GM12878 (cell line): Measurements from ENCODE around the gene GFM1. TPM values are rescaled to one million over a fixed set of nuclear protein-coding genes. Genes with fewer than 3 reads are reported as not detected.

Experiments used
- ATAC-seq: fragments of 200-7000 bp; cut with Tn5 transposase; 3 replicates; pipeline ENCODE4 v1.9.1; 2020; ENCODE audit warnings: mild to moderate bottlenecking, moderate library complexity
- BruUV-seq: library from RNA; stranded (reverse); fragments of 400-500 nt; replicated peaks from 2 replicates; lab custom pipeline; 2021; lab: Mats Ljungman, UMichigan
- CTCF ChIA-PET: fragments of 300-600 bp; sonication (Branson Sonifier 250); formaldehyde crosslinking; extraction: SDS; loops from one replicate; lab custom pipeline; 2021; ENCODE audit warnings: inconsistent platforms; lab: Yijun Ruan, JAX
- POLR2A ChIA-PET: fragments of 350-600 bp; formaldehyde crosslinking; extraction: SDS; loops from one replicate; lab custom pipeline; 2021; ENCODE audit warnings: inconsistent platforms; lab: Charles Lee
- RAD21 ChIA-PET: fragments of 300-600 bp; sonication (Branson Sonifier 250); formaldehyde crosslinking; loops from one replicate; lab custom pipeline; 2023; ENCODE audit warnings: antibody characterized with exemption; ENCODE audit not compliant: unreplicated experiment; lab: Charles Lee
- SMC1A ChIA-PET: fragments of 300-600 bp; sonication (Branson Sonifier 250); formaldehyde crosslinking; loops from one replicate; lab custom pipeline; 2023; ENCODE audit not compliant: unreplicated experiment, uncharacterized antibody; lab: Charles Lee
- DNase-seq: peaks from one replicate; pipeline ENCODE4 v3.0.0-alpha.2; 2011; ENCODE audit warnings: low read depth, low spot score
- FAIRE-seq: peaks from 3 replicates; lab custom pipeline; 2011; peaks lifted over from hg19 to GRCh38; lab: Jason Lieb, UNC
- H2AFZ ChIP-seq: 2 replicates; pipeline ENCODE4 v1.6.0; 2011; ENCODE audit warnings: low read depth, low read length, control low read depth; ENCODE audit not compliant: control insufficient read depth
- H3K27ac ChIP-seq: 2 replicates; pipeline ENCODE4 v1.5.1; 2011; ENCODE audit warnings: control low read depth; ENCODE audit not compliant: control insufficient read depth, insufficient read depth
- H3K27me3 ChIP-seq, 2 experiments: replicated peaks in 1 of 2; 2 replicates each; pipeline versions ENCODE4 v1.6.0 to v1.6.1; 2011; ENCODE audit warnings: low read length in 1 of 2; ENCODE audit not compliant: control insufficient read depth in 2 of 2, insufficient read depth in 2 of 2
- H3K36me3 ChIP-seq, 2 experiments: 2 replicates each; pipeline ENCODE4 v1.5.1; 2011; ENCODE audit warnings: low read length in 1 of 2; ENCODE audit not compliant: control insufficient read depth in 2 of 2, insufficient read depth in 2 of 2
- H3K4me1 ChIP-seq: 2 replicates; pipeline ENCODE4 v1.6.1; 2011; ENCODE audit warnings: mild to moderate bottlenecking, low read length, moderate library complexity, mixed read lengths; ENCODE audit not compliant: control insufficient read depth, insufficient read depth
- H3K4me2 ChIP-seq: 2 replicates; pipeline ENCODE4 v1.6.0; 2011; ENCODE audit warnings: control low read depth; ENCODE audit not compliant: control insufficient read depth, insufficient read depth
- H3K4me3 ChIP-seq: fragments of 200-600 bp; sonication (generic); 2 replicates; pipeline ENCODE4 v1.5.1; 2016
- H3K79me2 ChIP-seq: 2 replicates; pipeline ENCODE4 v1.6.0; 2011; ENCODE audit warnings: low read length; ENCODE audit not compliant: control insufficient read depth, insufficient read depth
- H3K9ac ChIP-seq: 2 replicates; pipeline ENCODE4 v1.8.0; 2011; ENCODE audit warnings: low read length, control low read depth, mixed read lengths; ENCODE audit not compliant: control insufficient read depth, insufficient read depth
- H3K9me3 ChIP-seq: replicated peaks from 3 replicates; pipeline ENCODE4 v1.5.1; 2011; ENCODE audit warnings: mild to moderate bottlenecking, low read length; ENCODE audit not compliant: control insufficient read depth, insufficient read depth
- H4K20me1 ChIP-seq: 2 replicates; pipeline ENCODE4 v1.6.0; 2011; ENCODE audit not compliant: control insufficient read depth, insufficient read depth
- CHD2 ChIP-seq: IDR thresholded peaks from 2 replicates; pipeline ENCODE4 v1.6.1; 2011; ENCODE audit warnings: low read depth, low read length, improper control_type of control experiment, borderline replicate concordance
- FOS ChIP-seq: IDR thresholded peaks from 3 replicates; pipeline ENCODE4 v1.6.1; 2011; ENCODE audit warnings: borderline replicate concordance; ENCODE audit not compliant: insufficient read length; ENCODE audit errors: extremely low read depth
- GATAD2B ChIP-seq: fragments of 450-650 bp; conservative IDR thresholded peaks from 2 replicates; pipeline ENCODE4 v1.6.1; 2017; ENCODE audit warnings: low read depth, mild to moderate bottlenecking, moderate library complexity
- LARP7 ChIP-seq: fragments of 450-650 bp; IDR thresholded peaks from 2 replicates; pipeline ENCODE4 v1.6.1; 2017; ENCODE audit warnings: mild to moderate bottlenecking
- MYC ChIP-seq: IDR thresholded peaks from 2 replicates; pipeline ENCODE4 v1.6.1; 2011; ENCODE audit warnings: mild to moderate bottlenecking, low read length, moderate library complexity, inconsistent platforms; ENCODE audit not compliant: insufficient read depth, insufficient replicate concordance, insufficient read length, severe bottlenecking
- RFX5 ChIP-seq: IDR thresholded peaks from 2 replicates; pipeline ENCODE4 v1.6.1; 2011; ENCODE audit warnings: low read depth, low read length, improper control_type of control experiment
- SPI1 ChIP-seq: IDR thresholded peaks from 2 replicates; pipeline ENCODE4 v1.6.1; 2011; ENCODE audit warnings: low read depth, mild to moderate bottlenecking, low read length, moderate library complexity, borderline replicate concordance; ENCODE audit not compliant: insufficient read depth
- TBL1XR1 ChIP-seq: IDR thresholded peaks from 2 replicates; pipeline ENCODE4 v1.6.1; 2012; ENCODE audit warnings: low read depth, low read length, improper control_type of control experiment
- YBX1 ChIP-seq: fragments of 450-650 bp; IDR thresholded peaks from 2 replicates; pipeline ENCODE4 v1.6.1; 2016; ENCODE audit warnings: antibody characterized with exemption
- WGBS: methylation state at CpG from one replicate; pipeline ENCODE4 v1.1.6; 2016; ENCODE audit warnings: low lambda C conversion rate; ENCODE audit not compliant: insufficient replicate concordance, insufficient coverage; ENCODE audit errors: missing lambda C conversion rate; 5-methylcytosine and 5-hydroxymethylcytosine counted together
- in situ Hi-C: fragments of 300-500 bp; cut with MboI; formaldehyde crosslinking; loops from 9 replicates; pipeline ENCODE4 v1.14.3; 2018; ENCODE audit warnings: mixed read lengths
- intact Hi-C: fragments of 100-400 bp; cut with micrococcal nuclease; formaldehyde crosslinking; loops from one replicate; pipeline ENCODE4 v1.14.2; 2022; ENCODE audit not compliant: unreplicated experiment
- polyA plus RNA-seq, 11 experiments: library from polyadenylated mRNA; depleted of rRNA in 4 of 11; unstranded in 6 of 11; stranded (reverse) in 5 of 11; fragments of >200 nt; fragmentation: Nextera tagmentation in 4 of 11; fragmentation: Illumina TruSeq in 1 of 11; extraction: Ambion mirVana in 4 of 11; extraction: Trizol in 1 of 11; gene quantifications; 1 replicate in 1 of 11; 2 replicates in 10 of 11; pipeline versions ENCODE4 v1.2.1 to v1.2.3, GENCODE V29; 2011 to 2016; ENCODE audit warnings: inconsistent platforms in 2 of 11, missing spikeins in 2 of 11, low read depth in 1 of 11
- total RNA-seq, 4 experiments: library from RNA; depleted of rRNA in 3 of 4; stranded (reverse); fragments of >200 nt in 3 of 4; fragmentation: Illumina TruSeq in 1 of 4; extraction: Trizol in 1 of 4; gene quantifications; 2 replicates each; pipeline versions ENCODE4 v1.2.1 to v1.2.3, GENCODE V29; 2013 to 2021

Gene GFM1
- total and polyA plus RNA-seq, 10 of the 15 experiments (the other 5 are each of a cell fraction or from before 2014, with no cell fraction given) = 36.9 to 87.2 (median 57.3) TPM

DNA sequence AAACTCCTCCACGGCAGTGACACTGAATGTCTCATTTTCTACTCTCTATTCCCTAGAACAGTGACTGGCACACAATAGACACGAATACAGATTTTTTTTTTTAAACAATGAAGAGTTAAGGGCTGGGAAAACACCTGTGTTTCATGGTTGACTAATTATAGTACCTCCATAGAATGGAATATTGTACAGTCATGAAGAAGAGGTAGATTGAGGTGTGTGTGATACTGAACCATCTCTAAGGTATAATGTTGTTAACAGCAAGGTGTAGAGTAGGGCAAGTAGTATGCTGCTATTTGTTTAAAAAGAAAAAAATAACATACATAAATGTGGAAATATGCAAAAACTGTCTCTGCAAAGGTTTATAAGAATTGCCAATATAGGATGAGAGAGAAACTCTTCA, 93.1 kb downstream of the GFM1 start:
- ATAC-seq = no peak
- Histone ChIP-seq H3K4me1 (no peaks in the 10 kb centered on the region), H3K9me3 (no peaks in the 10 kb centered on the region), H3K36me3 (no peaks in the 10 kb centered on the region), H4K20me1 (no peaks in the 10 kb centered on the region), H3K4me3 (no peak overlapping the region), H3K27ac (no peak overlapping the region), H3K4me2 (no peak overlapping the region), H3K79me2 (no peaks in the 10 kb centered on the region), H2AFZ (no peak overlapping the region), H3K27me3 (no peaks in the 10 kb centered on the region), H3K9ac (no peak overlapping the region)
- ChIA-PET RAD21 (no interaction called here), POLR2A (no interaction called here), SMC1A (no interaction called here), CTCF (interaction anchor here (3.4 kb wide), 1 partner anchor 10 kb away, joined by 22 read pairs; no protein-coding TSS in a partner anchor)
- no peak for FAIRE-seq
- intact Hi-C loops = no loop called here
- DNase-seq = no peak
- TF ChIP-seq TBL1XR1 (no peak), GATAD2B (no peak), MYC (no peak), RFX5 (no peak), YBX1 (no peak), CHD2 (no peak)
- in situ Hi-C loops = no loop called here
- BruUV-seq = no TSS peak
- WGBS = 50% methylated on average over 2 of the region's 2 CpGs

DNA sequence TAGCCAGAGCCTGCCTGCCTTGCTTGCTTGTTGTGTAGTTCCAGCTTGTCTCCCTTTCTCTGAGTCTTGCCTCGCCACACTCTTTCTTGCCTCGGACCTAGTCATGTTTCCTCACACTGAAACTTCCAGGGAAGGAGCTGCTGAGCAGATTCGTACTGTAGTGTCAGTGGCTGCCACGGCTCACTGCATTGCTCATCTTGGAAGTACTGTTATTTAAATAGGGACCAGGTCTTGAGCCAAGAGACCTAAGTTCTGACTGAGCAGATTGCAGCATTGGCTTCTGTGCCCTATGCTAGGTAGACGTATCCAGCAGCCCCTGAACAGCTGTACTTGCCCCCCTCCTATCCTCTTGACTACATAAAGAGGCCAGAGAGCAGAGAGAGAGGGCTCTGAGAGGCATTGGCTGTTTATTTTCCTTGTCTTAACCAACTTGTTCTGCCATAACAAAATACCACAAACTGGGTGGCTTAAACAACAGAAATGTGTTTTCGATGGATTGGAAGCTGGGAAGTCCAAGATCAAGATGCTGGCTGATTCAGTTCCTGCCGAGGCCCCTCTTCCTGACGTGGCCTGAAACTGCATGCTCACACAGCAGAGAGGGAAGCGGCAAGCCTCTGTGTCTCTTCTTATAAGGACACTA, 93.8 kb downstream of the GFM1 start:
- no peak for FAIRE-seq
- H3K27ac ChIP-seq = no peak overlapping the region
- H3K27me3 ChIP-seq = no peaks in the 10 kb centered on the region
- H3K9me3 ChIP-seq = no peaks in the 10 kb centered on the region
- H3K79me2 ChIP-seq = no peaks in the 10 kb centered on the region
- SMC1A ChIA-PET = no interaction called here
- H3K36me3 ChIP-seq = no peaks in the 10 kb centered on the region
- CTCF ChIA-PET = interaction anchor here (0.9 to 3.4 kb wide), 2 partner anchors 11 to 86 kb away, joined by 4 to 22 read pairs; no protein-coding TSS in a partner anchor
- no peak overlapping the region for H2AFZ ChIP-seq
- RAD21 ChIA-PET = no interaction called here
- POLR2A ChIA-PET = no interaction called here
- intact Hi-C loops = no loop called here
- in situ Hi-C loops = no loop called here
- H3K4me1 ChIP-seq = no peaks in the 10 kb centered on the region
- H3K4me3 ChIP-seq = no peak overlapping the region
- no TSS peak for BruUV-seq
- no peak overlapping the region for H3K4me2 ChIP-seq
- ATAC-seq = no peak
- 68% methylated on average over 9 of the region's 9 CpGs for WGBS
- TF ChIP-seq SPI1 (no peak), FOS (no peak), LARP7 (no peak)
- H3K9ac ChIP-seq = no peak overlapping the region
- DNase-seq = no peak
- H4K20me1 ChIP-seq = no peaks in the 10 kb centered on the region
